ENCODE measurements around the gene GSE1.

GSE1 gene

DNA sequence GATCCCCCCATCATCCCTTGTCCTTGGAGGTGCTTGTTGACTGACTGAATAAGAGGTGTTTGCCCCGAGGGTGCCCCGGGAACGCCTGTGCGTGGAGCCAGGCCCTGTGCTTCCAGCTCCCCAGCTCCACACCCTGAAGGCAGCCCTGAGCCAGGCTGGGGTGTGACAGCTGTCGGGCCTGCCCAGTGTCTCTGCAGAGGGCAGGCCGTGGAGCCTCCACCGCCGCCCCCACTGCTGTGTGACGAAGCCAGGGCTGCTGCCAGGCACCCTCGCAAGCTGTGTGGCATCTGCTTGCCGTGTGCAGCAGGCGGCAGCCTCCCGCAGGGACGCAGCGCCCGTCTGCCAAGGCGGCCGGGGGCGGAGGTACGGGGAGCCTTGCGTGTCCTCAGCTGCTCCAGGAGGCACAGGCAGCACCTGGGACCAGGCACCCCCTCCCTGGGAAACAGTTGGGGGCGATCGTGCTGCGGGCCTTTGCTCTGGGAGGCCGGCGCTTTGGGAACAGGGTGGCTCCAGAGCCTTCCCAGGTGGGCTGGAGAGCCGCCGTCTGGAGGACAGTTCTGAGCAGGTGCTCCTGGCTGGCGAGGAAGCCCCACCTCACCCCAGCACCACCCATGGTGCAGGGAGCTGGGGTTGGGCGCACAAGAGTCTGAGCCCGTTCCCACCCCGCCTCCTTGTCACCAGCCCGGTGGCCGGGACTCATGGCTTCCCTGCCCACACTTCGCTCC lies 26.6 kb downstream of the GSE1 start:
- Histone ChIP-seq H3K27ac (no peak overlapping the region), H3K4me3 (no peak overlapping the region)
- TF ChIP-seq, protein P1, sequence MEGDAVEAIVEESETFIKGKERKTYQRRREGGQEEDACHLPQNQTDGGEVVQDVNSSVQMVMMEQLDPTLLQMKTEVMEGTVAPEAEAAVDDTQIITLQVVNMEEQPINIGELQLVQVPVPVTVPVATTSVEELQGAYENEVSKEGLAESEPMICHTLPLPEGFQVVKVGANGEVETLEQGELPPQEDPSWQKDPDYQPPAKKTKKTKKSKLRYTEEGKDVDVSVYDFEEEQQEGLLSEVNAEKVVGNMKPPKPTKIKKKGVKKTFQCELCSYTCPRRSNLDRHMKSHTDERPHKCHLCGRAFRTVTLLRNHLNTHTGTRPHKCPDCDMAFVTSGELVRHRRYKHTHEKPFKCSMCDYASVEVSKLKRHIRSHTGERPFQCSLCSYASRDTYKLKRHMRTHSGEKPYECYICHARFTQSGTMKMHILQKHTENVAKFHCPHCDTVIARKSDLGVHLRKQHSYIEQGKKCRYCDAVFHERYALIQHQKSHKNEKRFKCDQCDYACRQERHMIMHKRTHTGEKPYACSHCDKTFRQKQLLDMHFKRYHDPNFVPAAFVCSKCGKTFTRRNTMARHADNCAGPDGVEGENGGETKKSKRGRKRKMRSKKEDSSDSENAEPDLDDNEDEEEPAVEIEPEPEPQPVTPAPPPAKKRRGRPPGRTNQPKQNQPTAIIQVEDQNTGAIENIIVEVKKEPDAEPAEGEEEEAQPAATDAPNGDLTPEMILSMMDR (IDR thresholded peaks at IDR 0.05), result no peak
- no peak for DNase-seq (ENCODE audit: low spot score)

DNA sequence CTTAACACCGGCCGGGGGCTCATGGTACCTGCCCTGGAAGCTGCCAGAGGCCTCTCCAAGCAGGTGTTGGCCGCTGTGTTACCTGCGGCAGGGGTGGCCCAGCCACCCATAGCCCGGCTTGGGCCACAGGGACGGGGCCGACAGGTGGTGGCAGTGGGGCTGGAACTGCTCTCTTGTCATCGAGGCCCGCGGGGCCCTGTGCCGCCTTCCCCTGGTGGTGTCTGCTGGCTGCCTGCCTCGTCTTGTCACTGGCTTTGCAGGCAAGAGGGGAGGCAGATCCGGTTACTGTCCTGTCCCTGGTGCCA lies 27.1 kb downstream of the GSE1 start:
- Histone ChIP-seq H3K27ac (no peak overlapping the region), H3K4me3 (no peak overlapping the region)
- DNase-seq (ENCODE audit: low spot score), result no peak
- TF ChIP-seq, protein P1 (IDR thresholded peaks at IDR 0.05), result no peak

DNA sequence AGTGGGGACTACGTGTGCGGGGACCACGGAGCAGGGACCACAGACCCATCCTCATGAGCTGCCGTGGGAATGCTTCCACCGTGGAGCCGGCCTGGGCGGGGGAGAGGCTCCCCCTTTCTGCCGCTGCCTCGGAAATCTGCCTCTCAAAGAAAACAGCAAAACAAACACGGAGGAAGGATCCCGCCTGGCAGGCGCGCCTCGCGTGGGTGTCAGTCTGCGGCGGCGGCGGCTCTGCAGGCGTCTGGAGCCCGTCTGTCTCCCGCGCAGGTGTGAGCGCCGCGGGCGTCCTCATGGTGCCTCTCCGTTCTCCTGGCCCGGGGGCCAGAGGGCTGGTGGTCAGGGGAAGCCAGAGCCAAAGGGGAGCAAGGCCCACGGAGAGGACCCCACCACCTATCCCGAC lies 27.5 kb downstream of the GSE1 start:
- DNase-seq (ENCODE audit: low spot score), result no peak
- no peak overlapping the region for H3K4me3 ChIP-seq
- no peak overlapping the region for H3K27ac ChIP-seq
- TF ChIP-seq, protein P1 (IDR thresholded peaks at IDR 0.05), result no peak

GRCh38 chr16:85641305-85641704 lies 28.2 kb downstream of the GSE1 start:
- Histone ChIP-seq H3K4me3 (no peak overlapping the region), H3K27ac (no peak overlapping the region)
- DNase-seq (ENCODE audit: low spot score), result no peak
- TF ChIP-seq, protein P1 (IDR thresholded peaks at IDR 0.05), result no peak

DNA sequence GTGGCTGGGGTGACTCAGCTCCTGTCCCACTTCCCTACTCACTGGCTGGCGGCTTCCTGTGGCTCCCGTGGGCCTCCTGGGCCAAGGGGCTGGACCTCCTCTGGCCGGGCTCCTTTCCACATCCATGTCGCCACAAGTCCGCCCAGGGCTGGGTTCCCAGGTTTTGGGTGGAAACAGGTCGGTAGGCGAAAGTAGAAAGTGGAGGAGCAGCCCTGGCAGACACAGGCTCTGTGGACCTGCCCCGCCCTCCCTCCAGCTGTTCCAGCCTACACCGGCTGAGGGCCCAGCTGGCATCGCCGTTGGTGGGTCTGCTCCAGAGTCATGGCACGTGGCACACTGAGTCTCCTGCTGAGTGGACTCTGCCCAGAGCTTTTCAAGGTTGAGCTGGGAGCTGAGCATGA lies 28.7 kb downstream of the GSE1 start:
- Histone ChIP-seq H3K4me3 (no peak overlapping the region), H3K27ac (no peak overlapping the region)
- TF ChIP-seq, protein P1 (IDR thresholded peaks at IDR 0.05), result no peak
- DNase-seq (ENCODE audit: low spot score), result no peak

GRCh38 chr16:85642762-85643358 lies 29.7 kb downstream of the GSE1 start:
- TF ChIP-seq, protein P1 (IDR thresholded peaks at IDR 0.05), result no peak
- Histone ChIP-seq H3K27ac (no peak overlapping the region), H3K4me3 (no peak overlapping the region)
- no peak for DNase-seq (ENCODE audit: low spot score)

GRCh38 chr16:85643631-85644030 lies 30.5 kb downstream of the GSE1 start:
- Histone ChIP-seq H3K4me3 (no peak overlapping the region), H3K27ac (no peak overlapping the region)
- DNase-seq (ENCODE audit: low spot score), result no peak
- TF ChIP-seq, protein P1 (IDR thresholded peaks at IDR 0.05), result no peak

Data from coronary artery (tissue), 2 donors.